ENCODE data around the gene DNAH17. TPM values are rescaled to one million over a fixed set of nuclear protein-coding genes. Genes with fewer than 3 reads are reported as not detected.

The DNAH17 gene
- polyA plus RNA-seq, 1 experiment, result not detected

- POLR2A ChIA-PET, result interaction anchor here (0.9 to 1.5 kb wide), 3 partner anchors 9 to 33 kb away, joined by 3 to 7 read pairs (median 3); no protein-coding TSS in a partner anchor
Observed at GRCh38 chr17:78383725-78384471, 193.3 kb downstream of the DNAH17 start.

GRCh38 chr17:78381601-78382232, 195.5 kb downstream of the DNAH17 start:
- ChIA-PET POLR2A (no interaction called here), CTCF (interaction anchor here (1.0 to 2.0 kb wide), 2 partner anchors 10 to 21 kb away, joined by 3 to 7 read pairs; partner anchors contain the start of gene SOCS3)
- peaks cover 4% of the 10 kb centered on the region; the same call in 1 of the 2 replicates for H3K9me3 ChIP-seq (ENCODE audit: control insufficient read depth, insufficient read depth, low read length)
- TF ChIP-seq CTCF (IDR thresholded peaks at IDR 0.05; ENCODE audit: low read depth, low read length), result no peak
- H3K4me3 ChIP-seq (ENCODE audit: low read depth, low read length), result no peak overlapping the region
- peak overlapping the region; percentile 21 for H3K27ac ChIP-seq (ENCODE audit: low read depth, low read length)
- DNase-seq (ENCODE audit: low read depth, low spot score), result no peak
- H3K27me3 ChIP-seq (ENCODE audit: control insufficient read depth, insufficient read depth, low read length), result no peaks in the 10 kb centered on the region

More at GRCh38 chr17:78383725-78384471, 193.3 kb downstream of the DNAH17 start:
- Histone ChIP-seq H3K9me3 (ENCODE audit: control insufficient read depth, insufficient read depth, low read length) (peaks cover under 1% of the 10 kb centered on the region; the same call in 1 of the 2 replicates), H3K4me3 (ENCODE audit: low read depth, low read length) (no peak overlapping the region), H3K27ac (ENCODE audit: low read depth, low read length) (peak overlapping the region; percentile 95), H3K27me3 (ENCODE audit: control insufficient read depth, insufficient read depth, low read length) (no peaks in the 10 kb centered on the region)
- CTCF ChIA-PET, result interaction anchor here (0.6 to 1.9 kb wide), 4 partner anchors 8 to 38 kb away, joined by 3 to 10 read pairs (median 5); no protein-coding TSS in a partner anchor
- peak; percentile 97 for DNase-seq (ENCODE audit: low read depth, low spot score)
- TF ChIP-seq CTCF (IDR thresholded peaks at IDR 0.05; ENCODE audit: low read depth, low read length), result no peak

GRCh38 chr17:78380370-78380769, 196.8 kb downstream of the DNAH17 start:
- TF ChIP-seq CTCF (IDR thresholded peaks at IDR 0.05; ENCODE audit: low read depth, low read length), result no peak
- CTCF ChIA-PET, result interaction anchor here (1.3 to 2.1 kb wide), 2 partner anchors 19 to 328 kb away, joined by 4 to 9 read pairs; no protein-coding TSS in a partner anchor
- Histone ChIP-seq H3K27me3 (ENCODE audit: control insufficient read depth, insufficient read depth, low read length) (no peaks in the 10 kb centered on the region), H3K4me3 (ENCODE audit: low read depth, low read length) (no peak overlapping the region), H3K9me3 (ENCODE audit: control insufficient read depth, insufficient read depth, low read length) (peaks cover 4% of the 10 kb centered on the region; the same call in 1 of the 2 replicates), H3K27ac (ENCODE audit: low read depth, low read length) (no peak overlapping the region)
- POLR2A ChIA-PET, result no interaction called here
- no peak for DNase-seq (ENCODE audit: low read depth, low spot score)

- Histone ChIP-seq H3K9me3 (ENCODE audit: control insufficient read depth, insufficient read depth, low read length) (peaks cover 4% of the 10 kb centered on the region; the same call in 1 of the 2 replicates), H3K4me3 (ENCODE audit: low read depth, low read length) (peak overlapping the region; percentile 89), H3K27ac (ENCODE audit: low read depth, low read length) (peak overlapping the region; percentile 98), H3K27me3 (ENCODE audit: control insufficient read depth, insufficient read depth, low read length) (no peaks in the 10 kb centered on the region)
- DNase-seq (ENCODE audit: low read depth, low spot score), result peak; percentile 65
- ChIA-PET CTCF (interaction anchor here (1.3 to 2.1 kb wide), 2 partner anchors 18 to 330 kb away, joined by 4 to 9 read pairs; no protein-coding TSS in a partner anchor), POLR2A (interaction anchor here (0.6 to 1.4 kb wide), 6 partner anchors 9 to 65 kb away, joined by 3 to 6 read pairs (median 4); no protein-coding TSS in a partner anchor)
- TF ChIP-seq CTCF (IDR thresholded peaks at IDR 0.05; ENCODE audit: low read depth, low read length), result no peak
Observed at GRCh38 chr17:78379131-78379491, 198.1 kb downstream of the DNAH17 start.
